Stimulated activated CD4-positive, alpha-beta T cell treated with anti-CD3 and anti-CD28 coated beads, Interleukin-4, amount 100 ng/mL, for 1 hour (primary cell): Measurements from ENCODE around the gene TBL1X.

ENCODE experiments used
- DNase-seq: peaks from one replicate; pipeline ENCODE4 v3.0.0-alpha.2; 2020

Gene TBL1X

DNA sequence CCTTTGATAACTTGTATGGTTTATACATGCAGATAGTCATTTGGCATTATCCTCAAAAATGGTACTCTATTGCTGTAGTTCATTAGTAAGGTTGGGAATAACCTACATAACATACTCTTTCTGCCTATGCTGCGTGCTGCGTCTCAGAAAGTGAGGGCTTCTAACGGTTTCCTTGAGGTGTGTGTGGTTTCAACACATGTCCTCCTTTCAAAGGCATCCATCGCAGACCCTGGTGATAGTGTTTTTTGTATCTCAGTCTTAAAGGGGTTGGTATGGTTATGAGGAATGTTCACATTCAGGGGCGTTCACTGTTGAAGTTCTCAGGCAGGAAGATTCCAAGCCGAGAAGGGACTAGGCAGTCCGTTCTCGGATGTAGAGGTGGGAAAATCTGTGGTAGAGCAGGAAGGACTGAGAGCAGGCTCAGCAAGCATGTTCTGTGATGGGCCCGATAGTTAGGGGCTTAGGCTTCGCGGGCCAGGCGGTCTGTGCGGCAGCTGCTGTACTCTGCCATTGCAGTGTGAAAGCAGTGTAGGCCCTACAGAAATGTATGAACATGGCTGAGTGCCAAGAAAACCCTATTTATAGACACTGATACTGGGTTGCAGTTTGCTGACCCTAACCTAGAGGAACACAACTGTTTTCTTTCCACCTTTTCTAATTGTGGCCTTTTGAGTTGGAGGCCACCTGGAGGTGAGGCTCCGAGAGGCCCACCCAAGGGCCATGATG is 177.6 kb downstream of the TBL1X start:
- no peak for DNase-seq

DNA sequence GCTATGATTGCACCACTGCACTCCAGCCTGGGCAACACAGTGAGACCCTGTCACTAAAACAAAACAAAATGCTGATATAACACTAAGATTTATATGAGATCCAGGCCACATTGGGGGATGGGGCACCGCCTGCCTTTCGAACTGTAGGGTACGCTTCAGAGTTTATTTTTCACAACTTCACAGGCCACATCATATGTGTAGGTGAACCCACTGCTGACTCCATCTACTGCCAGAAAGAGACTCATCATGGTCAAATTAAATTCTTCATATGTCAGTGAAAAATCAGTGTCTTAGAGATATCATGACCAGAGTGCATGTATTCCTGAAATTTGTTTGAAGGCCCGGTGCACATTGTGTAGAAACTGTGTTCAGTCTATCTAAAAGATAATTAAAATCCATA is 178.9 kb downstream of the TBL1X start:
- DNase-seq, result no peak

DNA sequence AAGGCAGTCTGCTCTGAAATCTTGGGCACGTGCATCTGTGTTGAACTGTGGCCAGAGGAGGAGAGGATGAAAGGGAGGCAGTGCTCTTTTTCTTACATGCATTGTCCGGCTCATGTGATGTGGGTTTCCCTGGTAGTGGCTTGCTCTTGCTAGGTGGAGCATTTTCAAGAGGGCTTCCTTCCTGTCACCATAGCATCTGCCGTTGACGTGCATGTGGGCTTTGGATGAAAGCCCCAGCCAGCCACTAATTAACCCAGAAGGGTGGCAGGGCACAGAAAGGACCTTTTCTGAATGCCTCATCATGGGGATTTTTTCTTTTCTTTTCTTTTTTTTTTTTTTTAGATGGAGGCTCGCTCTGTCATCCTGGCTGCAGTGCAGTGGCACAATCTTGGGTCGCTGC is 179.5 kb downstream of the TBL1X start:
- DNase-seq, result peak; percentile 6

DNA sequence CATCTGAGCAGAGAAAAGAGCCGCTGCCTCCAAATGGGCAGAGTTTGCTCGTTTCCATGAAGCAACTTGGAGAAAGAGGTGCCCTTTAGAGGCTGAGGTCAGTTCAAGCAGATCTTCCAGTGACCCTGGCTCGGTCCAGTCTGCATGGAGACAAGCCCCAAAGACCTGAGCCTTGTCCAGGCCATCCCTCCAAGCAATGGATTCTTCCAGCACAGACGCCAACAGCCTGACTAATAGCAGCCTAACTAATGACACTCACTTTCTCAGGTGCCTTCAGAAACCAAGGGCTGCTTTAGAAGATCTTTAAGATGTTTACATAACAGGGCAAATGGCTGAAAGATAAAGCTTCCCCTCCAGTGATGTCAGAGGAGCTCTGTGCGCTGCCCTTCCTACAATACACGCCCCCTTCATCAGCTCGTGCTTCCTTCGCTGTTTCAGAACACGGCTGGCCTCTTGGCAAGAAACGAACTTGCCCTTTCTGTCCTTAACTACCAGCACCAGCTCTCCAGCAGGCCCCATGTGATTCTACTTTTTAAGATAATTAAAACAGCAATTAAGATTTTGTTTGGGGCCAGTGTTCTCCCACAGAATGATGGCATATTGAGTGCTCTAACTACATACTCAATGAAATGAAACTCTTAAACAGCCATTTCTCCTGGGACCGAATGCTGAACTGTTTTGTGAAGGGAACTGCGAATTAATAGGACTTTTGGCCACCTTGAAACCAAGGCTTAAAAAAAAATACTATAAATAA is 181.8 kb downstream of the TBL1X start:
- no peak for DNase-seq

DNA sequence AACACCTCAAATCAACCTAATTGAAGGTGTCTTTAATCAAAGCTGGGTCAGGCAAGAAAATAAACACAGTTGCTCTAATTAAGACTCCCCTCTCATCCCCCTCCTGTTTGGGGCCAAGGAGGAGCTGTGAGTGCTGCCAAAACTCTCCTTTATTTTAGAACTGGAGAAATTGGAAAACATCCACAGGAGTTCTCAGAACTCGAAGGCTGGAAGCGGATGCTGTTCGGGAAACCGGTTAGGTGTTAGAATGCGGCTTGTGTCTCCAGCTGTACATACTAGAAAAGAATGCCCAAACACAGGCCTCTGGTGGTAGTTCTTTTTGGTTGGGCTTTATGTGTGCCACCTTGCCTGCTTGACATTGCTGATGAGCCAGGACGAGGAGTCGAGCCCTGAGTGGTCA is 182.6 kb downstream of the TBL1X start:
- no peak for DNase-seq

DNA sequence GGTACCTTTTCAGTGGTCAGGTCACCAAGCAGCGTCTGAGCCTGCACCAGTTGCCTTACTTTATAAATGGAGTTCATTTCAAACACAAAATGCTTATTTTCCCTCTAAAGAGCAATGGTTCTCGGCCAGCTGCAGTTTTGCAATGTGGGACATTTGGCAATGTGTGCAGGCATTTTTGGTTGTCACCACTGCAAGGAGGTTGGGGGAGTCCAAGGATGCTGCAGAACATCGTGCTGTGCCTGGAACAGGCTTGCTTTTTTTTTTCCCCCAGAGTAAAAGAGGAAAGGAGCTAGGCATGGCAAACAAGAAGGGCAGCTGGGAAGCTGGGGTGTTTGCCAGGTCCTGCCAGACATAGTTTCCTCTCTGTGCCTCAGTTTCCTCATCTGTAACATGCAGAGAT is 185.2 kb downstream of the TBL1X start:
- DNase-seq, result no peak

DNA sequence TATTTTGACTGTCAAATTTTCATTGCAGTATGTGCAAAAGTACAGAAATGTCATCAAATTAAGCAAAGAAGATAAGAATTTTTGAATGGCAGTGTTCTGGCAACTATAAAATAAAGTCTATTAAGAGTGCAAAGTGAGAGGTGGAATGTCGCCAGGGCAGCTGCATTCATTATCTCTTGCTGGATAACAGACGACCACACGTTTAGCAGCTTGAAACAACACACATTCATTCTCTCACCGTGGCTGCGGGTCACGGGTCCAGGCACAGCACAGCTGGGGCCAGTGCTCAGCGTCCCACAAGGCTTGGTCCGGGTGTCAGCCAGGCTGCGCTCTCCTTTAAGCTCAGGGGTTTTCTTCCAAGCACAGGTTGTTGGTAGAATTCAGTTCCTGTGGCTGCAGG is 186.9 kb downstream of the TBL1X start:
- no peak for DNase-seq

DNA sequence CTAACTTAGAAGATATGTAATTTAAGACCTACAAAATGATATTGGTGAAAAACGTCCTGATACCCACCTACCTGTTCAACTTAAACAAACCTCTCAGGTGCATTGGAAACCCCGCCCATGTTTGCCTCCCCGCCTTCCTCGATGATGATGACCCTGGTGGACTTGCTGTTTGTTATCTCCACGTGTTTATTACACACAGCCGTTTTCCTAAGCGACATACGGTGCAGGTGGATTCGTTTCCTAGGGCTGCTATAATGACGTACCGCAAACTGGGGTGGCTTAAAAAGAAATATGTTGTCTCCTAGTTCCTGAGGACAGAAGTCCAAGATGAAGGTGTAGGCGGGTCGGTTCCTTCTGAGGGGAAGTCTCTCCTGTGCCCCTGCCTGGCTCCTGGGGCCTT is 190.1 kb downstream of the TBL1X start:
- no peak for DNase-seq

DNA sequence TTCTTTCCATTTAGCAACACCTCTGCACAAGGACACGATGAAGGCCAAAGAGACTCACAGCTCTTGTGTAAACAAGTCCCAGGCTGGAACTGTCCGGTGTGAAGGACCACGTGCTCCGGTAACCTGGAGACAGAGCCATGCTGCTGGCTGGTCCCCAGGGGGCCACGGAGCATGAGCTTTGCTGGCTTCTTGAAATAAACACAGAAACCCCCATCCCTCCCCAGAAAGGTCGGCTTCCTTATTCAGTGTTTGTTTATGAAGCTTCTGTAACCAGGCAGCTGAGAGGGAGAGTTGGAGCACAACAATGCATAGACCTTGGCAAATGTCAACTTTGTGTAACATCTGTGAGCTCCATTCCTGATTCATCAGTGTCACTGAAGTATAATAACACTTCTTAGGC is 191.4 kb downstream of the TBL1X start:
- DNase-seq, result no peak

DNA sequence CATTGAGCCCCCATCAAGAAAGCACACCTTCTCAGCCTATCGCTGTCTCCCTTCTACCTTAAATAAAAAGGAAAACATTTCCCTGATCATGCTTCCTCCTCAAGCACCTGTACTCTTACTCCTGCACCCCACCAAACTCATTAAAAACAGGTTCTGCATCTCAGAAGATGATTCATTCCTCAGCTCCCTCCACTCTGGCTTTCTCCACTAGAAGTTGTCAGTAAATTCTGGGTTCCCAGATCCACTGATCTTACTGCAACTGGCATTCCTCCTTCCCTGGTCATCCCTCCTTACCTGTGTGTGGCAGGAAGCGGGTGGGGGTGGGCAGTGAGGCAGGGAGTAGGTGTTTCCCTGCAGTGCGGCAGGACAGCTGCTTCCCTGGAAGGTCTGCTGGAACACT is 192.0 kb downstream of the TBL1X start:
- DNase-seq, result no peak

DNA sequence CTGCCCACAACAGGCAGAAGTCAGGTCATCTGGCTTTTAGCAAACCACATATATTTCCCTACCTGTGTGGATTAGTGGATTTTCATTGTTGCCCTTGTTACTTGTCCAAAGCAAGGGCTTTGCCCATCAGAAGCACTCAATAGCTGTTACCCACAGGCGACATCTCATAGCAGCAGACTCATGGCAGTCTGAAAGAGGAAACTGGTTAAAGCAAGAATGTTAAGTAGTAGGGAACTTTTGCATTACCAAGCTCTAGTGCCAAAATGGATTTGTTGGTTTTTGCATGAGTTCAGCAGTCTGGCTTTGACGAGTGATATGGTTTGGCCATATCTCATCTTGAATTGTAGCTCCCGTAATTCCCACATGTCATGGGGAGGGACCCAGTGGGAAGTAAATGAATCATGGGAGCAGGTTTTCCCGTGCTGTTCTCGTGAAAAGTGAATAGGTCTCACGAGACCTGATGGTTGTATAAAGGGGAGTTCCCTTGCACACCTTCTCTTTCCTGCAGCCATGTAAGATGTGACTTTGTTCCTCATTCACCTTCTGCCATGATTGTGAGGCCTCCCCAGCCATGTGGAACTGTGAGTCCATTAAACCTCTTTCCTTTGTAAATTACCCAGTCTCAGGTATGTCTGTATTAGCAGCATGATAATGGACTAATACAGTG is 192.9 kb downstream of the TBL1X start:
- DNase-seq, result no peak

DNA sequence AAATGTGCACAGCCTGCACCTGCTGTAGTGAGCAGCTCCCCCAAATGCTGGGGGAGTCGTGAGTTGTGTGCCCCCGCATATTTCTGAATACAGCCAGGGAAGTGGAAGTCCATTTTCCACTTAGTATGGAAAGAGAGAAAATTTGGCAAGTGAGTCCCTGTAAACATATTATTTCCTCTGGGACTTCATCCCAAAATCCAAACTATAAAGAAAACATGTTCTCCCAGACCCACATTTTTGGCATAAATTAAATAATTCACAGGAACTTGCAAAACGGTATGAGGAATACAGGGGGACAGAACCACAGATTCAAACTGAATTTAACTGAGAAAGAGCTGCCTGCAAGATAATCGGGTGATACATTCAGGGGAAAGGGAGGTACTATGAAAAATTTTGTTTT is 193.6 kb downstream of the TBL1X start:
- no peak for DNase-seq

DNA sequence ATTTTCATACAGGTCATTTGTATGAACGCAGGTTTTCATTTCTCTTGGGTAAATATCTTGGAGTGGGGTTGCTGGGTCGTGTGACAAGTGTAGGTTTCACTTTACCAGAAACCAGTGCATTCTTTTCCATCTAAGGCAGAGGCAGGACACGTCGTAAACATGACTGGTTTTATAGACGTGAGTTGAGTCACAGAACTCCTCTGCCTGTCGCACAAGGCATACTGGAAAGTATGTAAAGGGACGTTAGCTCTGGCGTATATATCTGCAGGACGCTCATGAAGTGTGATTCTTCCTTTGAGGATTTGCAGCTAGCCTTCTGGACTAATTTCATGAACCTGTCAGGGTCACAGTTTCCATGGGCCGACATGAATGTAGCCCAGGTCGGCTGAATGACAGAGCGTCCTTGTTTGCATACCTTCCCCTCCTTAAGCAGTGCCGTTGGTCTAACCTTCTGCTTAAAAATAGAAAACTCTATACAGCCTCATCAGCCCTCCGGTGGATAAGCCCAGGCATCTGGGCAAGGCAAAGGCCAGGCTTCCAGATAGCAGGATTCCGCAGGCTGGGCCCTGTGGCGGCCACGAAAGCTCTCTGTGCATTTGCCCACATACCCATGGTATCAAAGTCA is 194.8 kb downstream of the TBL1X start:
- DNase-seq, result no peak

DNA sequence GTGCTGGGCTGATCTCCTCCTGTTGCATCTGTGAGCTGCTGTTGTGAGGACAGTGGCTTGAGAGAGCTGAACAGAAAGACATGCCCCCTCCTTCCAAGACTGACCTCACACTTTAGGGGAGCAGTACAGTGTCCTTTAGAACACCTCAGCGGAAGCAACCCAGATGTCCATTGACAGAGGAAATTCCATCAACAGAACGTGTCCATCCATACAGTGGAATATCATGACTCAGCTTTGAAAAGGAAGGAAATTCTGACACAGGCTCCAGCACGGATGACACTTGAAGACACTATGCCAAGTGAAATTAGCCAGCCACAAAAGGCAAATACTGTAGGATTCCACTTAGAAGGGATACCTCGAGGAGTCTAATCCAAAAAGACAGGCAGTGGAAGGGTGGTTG is 197.3 kb downstream of the TBL1X start:
- no peak for DNase-seq

DNA sequence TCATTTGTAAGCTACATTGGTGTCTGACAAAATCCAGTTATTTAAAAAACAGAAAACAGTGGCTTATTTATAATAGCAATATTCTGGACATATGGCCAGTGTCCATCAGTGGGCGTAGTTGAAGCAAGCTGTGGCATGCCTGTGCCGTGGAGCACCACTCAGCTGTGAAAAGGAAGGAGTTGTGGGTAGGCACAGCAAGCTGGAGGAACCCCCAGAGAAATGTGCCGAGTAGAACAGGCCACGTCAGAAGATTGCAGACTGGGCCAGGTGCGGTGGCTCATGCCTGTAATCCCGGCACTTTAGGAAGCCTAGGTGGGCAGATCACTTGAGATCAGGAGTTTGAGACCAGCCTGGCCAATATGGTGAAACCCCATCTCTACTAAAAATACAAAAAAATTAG is 198.4 kb downstream of the TBL1X start:
- DNase-seq, result no peak

DNA sequence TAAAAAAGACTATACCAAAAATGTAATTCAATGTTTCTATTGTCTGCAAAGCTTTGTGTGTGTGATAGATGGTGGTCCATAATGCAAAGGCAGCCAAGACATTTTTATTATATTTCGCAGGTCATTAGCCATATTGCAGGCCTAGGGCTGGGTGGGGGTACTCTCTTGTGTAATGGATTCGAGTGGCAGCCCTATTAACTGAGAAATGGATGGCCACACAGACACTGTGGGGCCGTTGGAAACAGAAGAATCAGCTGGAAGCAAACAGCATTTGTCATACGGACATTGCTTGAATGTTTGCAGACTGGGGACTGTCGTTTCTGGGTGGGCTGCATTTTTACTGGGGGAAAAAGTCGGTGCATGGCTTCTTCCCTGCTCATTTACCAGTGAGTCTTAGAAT is 199.4 kb downstream of the TBL1X start:
- DNase-seq, result no peak

DNA sequence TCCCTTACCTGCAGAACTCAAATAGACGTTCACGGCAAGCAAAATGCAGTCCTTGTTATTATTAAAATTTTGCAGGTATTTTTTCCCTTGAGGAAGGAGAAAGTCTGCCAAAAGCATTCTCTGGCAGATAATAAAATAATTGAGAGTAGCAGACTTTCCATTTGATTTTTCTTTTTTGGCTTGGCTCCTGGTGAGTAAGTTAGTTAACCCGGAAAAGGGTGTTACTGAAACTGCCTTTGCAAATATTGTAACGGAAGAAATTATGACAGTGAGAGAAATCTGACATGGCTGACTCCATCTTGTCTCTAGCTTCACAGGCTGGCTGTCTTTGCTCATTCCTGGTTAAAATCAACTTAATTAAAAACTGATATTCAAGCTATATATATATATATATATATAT is 200.3 kb downstream of the TBL1X start:
- DNase-seq, result no peak

DNA sequence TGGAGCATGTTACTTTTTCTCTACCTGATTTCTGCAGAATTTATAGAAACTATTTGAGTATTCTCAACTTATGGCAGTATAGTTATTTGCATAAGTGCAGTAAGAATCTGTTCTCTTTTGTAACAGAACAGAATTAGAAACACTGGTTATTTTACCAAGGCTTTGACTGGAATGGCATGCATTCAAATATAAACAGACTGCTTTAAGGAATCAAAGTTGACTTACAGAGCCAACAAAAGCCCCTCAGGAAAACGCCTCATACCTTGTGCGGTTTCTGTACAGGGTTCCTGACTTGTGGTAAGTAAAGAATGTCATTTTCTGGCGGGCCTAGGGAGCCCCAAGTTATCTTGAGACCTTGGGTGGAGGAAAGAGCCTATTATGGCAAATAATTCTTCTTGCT is 203.7 kb downstream of the TBL1X start:
- no peak for DNase-seq

DNA sequence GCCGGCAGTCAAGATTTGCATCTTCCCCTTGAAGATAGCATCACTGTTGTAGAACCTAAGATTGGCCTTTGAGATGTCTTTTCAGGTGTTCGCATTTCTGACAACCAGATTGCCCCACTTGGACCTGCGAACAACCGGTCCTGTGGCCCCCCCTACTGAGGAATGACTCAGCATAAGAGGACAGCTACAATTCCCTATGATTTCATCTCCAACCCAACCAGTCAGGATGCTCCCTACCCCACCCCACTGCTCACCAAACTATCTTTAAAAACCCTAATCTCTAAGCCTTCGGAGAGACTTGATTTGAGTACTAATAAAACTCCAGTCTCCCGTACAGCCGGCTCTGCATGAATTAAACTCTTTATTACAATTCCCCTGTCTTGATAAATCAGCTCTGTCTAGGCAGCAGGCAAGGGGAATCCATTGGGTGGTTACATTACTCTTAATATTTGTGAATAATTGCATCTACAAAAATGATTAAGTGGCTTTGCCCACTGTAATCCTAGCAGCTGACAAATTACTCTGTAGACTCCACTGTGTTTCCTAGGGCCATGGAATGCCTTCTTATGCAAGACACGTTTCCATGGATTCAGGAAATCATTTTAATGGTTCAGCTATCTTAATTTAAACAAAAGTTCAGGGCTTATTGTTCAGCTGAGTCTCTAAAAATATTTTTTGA is 205.4 kb downstream of the TBL1X start:
- no peak for DNase-seq

DNA sequence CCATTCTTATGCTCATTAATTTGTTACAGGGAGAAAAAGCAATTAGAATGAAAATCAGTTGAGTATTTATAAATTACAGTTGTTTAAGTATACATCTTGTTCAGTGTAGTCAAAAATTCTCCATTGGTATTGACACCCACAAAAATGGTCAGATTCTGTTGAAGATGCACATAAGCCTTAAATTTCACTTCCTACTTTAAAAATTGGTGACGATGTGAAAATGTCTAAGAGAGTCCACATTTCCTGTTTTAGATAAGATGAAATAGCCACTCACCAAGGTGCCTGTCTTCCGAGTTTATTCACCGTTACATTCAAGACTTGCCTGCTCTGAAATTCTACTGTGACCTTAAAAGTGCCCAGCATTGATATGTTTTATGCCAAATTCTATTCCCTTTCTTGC is 207.1 kb downstream of the TBL1X start:
- no peak for DNase-seq

DNA sequence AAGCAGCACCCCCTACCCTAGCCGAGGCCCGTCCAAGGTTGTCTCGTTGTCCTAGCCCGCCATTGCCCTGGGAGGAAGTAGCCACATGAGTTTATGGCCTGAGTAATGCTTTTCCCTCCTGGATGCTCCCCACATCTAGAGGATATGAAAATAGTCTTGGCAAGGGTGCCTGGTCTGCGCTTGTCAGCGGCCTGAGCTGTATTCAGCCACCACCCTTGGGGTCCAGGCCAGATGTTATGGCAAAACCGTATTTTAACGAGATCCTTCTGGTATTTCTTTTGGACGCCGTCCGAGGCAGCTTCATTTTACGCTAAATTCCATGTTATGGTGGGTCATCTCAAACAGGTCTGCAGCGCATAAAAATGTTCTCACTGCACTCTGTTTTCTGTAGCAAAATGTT is 211.4 kb downstream of the TBL1X start:
- DNase-seq, result no peak

DNA sequence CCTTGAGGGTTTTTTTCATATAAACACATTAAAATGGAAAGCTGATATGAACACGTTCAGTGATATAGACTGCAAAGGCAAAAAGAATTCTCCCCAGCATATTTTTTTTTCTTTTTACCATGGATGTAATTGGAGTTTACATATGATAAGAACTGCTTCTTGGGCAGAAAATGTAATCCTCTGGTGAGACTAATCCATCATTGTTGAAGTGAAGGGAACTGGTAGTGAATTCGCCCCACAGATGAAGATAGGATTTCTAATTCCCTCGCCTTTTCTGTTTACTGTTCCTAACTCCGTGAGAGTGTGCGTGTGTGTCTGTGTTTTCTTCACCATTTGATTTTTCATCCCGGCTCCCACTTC is 211.9 kb downstream of the TBL1X start:
- DNase-seq, result no peak

DNA sequence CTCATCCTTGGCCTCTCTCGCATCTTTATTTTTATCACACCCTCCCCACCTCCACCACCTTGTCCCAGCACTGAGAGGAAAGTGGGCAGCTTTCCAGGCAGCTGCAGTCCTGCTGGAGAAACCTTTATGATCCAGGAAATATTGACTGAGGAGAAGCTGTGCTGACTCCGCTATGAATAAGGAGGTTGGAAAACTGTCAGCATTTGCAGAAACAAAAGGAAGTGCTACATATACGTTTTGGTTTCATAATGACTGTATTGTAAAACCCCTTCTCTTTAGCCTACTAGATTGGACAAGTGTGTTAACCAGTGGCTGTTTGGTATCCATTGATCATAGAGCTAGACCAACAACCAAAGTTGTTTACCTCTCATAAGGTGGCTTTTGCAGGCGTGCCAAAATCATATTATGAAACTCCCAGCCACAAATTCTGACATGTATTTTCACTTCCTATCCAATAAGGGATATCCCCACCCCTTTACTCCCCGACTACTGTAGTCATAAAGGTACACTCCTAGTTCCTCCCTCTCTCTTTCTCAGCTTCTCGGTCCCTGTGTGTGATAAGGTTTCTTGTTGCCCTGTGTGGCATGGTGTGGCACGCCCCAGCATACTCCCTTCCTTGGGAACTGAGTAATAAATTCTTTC is 212.4 kb downstream of the TBL1X start:
- peak; percentile 2 for DNase-seq
